NCI-H446 treated with DMSO at 0.1 percent for 48 hours (cell line): Measurements from ENCODE around the gene LTBP2.

Experiments
- DNase-seq: peaks from one replicate; lab custom pipeline; 2025; lab: John Stamatoyannopoulos, UW

Gene LTBP2

DNA sequence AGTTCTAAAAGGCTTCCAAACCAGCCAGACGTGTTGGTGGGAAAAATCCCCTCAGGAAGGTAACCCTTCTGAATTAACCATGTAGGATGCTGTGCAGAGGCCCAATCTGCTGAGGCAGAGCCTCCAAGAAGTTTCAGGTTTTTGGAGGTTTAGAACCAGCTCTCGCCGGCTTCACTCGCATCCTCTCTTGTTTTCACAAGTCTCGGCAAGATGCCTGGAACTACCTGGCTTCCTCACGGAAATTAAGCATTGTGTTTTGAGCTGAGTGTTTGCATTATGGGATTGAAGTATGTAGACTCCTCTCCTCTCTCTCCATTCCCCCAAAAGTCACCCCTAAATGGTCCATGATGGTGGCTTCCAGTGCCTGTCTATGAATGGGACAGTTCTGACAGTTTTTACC, 20.6 kb downstream of the LTBP2 start:
- no peak for DNase-seq

DNA sequence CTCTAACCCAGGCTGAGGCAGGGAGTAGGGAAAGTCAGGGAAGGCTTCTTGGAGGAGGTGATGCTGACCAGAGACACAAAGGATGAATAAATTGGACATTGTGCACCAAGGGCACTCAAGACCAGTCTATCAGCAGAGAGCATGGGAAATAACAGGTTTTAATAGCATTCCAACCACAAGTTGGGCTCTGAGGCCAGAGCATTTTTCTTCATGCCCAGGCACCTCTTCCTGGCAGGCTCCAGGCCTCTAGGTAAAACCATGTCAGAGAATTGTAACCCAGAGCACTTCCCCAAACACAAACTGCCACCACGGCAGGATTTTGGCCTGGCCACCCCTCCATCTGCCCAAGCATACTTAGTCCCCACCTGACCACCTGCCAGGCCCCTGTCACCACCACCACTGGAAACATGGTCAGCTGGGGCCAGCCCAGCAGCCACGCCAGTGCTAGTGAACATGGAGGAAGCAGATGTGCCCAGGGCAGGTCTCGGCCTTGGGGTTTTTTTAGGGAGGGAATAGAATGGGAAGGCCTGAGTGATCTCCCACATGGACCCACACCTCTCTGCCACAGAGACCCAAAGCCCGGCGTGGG, 22.7 kb downstream of the LTBP2 start:
- no peak for DNase-seq

DNA sequence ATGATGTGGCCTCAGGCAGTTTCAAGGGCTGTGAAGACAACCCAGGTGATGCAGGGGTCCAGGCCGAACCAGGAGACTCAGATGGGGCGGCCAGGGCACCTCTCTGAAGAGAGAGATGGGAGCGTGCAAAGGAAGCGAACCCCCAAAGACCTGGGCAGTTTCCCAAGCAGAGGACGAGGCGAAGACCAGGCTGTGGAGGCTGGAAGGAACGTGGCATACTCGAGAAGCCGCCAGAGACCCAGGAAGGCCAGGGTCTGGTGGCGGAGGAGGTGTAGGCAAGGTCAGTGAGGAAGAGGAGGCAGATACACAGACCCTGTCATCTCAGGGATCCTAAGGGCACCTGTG, 24.7 kb downstream of the LTBP2 start:
- DNase-seq: no peak

DNA sequence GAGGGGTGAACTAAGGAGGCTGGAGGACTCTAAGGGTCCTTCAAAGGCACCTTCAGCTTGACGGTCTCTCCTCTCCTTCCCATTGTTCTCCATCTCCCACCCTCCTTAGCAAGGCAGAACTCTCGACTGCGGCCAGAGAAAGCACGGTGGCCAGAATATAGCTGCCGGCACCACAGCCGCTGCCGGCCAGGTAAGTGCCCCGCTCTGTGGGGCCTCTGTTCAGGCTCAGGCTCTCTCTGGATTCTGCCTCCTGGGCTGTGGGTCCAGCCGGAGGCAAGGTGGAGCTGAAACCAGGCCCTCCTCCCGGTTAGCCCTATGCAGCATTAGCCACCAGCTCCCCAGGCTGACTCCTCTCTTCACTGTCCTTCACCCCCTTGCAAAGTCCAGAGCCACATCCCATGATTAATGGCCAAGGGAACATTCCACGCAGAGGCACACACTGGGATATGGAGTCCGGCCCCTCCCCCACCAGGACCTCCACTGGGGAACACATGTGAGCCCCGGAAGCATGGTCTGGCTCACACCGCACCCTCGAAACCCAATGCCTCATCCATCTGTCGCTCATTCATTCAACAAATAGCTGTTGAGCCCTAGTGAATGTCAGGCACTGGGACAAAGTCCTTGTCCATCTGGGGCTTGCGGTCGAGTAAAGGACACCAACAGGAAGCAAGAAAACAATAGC, 25.2 kb downstream of the LTBP2 start:
- DNase-seq: no peak

DNA sequence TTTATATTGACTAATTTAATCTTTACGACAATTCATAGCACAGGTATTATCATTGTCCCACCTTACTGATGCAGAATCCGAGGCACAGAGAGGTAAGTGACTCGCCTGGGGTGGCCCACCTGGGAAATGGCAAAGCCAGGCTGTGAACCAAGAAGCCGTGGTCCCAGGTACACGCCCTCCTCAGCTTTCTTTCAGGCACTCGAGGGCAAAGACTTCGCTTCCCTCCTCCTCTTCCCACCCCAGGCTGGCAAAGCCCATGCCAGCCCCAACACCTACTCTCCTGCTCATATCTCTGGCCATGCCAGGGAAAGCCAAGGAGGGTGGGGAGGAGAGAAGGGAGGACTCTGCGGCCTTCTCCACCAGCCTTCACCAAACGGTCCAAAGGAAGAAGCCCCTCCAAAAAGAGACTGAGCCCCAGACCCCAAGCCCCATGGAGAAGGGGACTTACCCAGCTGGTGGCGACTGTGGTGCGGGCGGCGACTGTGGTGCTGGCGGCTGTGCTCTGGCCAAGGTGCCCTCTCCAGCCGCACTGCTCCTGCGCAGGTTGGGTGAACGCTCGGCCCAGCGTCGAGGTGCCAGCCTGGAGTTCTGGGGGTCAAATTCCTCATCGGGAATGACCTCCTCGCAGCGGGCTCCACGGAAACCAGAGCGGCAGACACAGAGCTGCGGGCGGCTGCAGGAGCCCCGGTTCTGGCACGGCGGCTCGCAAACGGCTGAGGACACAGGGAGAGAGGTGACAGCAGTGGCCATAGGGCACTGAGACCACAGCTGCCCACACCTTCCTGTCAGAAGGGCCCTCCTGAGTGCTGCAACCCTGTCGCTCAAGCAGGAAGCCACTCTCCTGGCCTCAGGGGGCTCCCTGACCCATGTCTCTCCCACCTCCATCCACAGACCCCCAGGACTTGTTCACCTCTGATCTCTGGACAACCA, 26.4 kb downstream of the LTBP2 start:
- no peak for DNase-seq

DNA sequence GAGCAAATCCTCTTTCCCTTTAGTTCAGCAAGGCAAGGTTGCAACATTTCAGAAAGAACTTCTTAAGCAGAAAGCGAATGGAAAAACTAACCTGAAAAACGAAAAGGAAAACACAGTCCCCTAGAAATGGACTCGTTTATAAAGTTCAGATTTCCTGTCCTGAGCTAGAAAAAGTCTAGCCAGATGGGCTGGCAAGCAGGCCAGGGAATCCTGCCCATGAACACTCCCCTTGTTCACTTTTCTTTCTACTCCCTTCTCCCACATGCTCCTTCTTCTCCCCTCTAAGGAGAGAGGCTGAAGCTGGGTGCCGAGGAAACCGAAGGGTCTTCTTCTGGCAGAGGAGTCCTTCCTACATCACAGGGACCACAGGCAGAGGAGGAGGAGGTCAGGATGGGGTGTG, 27.1 kb downstream of the LTBP2 start:
- no peak for DNase-seq

DNA sequence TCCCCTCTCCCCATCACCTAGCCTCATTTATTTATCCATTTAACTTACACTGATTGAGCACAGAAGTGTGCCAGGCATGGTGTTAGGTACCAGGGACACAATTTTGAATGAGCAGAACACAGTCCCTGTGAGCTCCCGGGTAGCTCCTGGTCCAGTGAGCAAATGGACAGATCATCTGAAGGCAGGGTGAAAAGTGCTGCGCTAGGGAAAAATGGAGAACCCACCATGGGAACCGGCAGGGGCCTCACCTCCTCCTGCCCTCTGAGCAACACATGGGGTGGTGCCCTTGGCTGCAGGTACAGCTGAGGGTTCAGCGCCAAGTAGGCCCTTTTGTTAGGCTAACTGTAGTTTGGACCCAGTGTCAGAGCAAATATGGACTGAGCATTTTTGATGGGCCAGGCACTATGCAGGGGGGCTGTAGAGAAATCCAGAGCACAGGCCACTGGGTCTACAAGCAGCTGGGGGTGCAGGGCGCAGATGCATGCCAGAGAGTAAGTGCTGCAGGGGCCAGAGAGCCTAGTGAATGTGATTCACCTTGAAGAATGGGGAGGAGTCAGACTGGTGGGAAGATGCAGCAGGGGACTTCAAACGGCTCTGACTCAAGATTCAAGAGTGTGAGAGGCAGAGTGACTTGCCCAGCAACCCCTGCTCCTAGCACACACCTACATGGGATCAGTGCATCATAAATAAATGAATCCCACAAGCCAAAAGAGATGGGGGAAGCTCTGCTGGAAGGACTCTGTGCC, 28.2 kb downstream of the LTBP2 start:
- no peak for DNase-seq

DNA sequence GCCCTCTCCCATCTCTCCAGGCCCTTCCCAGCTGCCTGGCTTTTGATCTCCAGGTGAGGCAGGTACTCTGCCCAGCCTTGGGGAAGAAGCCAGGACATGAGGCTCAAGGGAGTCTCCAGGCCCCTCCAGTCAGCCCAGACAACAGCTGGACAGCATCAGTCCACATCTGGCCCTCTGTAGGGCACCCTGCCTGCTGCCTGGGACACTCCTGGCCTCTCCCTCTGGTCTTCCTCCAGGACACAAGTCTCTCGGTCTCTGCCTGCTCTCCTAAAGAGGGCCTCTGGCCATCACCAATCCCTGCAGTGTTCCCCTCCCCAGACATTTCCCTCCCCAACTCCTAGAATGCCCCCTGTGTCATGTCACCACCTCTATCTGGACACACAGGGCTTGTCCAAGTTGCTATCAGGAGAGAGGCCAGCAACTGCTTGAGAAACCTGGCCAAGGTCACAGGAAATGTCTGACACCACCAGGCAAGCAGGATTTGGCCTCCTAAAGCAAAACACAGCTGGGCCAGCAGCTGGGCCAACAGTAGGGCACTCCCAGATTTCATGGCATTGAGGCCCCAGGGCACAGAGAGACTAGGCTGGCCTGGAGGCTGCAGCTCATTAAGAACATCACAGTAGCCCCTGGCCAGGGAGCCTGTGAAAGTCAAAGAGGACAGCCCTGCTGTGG, 29.0 kb downstream of the LTBP2 start:
- no peak for DNase-seq

DNA sequence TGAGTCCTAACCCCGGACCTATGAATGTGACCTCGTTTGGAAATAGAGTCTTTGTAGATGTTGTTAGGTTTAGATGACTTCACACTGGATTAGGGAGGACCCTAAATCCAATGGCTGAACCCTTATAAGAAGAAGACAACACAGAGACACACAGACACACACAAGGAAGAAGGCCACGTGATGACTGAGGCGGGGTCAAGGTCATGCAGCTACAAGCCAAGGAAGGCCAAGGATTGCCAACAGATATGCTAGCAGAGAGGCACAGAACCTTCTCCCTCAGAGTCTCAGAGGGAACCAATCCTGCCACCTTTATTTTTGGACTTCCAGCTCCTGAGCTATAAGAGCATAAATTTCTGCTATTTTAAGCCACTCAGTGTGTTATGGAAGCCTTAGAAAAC, 31.8 kb downstream of the LTBP2 start:
- no peak for DNase-seq

DNA sequence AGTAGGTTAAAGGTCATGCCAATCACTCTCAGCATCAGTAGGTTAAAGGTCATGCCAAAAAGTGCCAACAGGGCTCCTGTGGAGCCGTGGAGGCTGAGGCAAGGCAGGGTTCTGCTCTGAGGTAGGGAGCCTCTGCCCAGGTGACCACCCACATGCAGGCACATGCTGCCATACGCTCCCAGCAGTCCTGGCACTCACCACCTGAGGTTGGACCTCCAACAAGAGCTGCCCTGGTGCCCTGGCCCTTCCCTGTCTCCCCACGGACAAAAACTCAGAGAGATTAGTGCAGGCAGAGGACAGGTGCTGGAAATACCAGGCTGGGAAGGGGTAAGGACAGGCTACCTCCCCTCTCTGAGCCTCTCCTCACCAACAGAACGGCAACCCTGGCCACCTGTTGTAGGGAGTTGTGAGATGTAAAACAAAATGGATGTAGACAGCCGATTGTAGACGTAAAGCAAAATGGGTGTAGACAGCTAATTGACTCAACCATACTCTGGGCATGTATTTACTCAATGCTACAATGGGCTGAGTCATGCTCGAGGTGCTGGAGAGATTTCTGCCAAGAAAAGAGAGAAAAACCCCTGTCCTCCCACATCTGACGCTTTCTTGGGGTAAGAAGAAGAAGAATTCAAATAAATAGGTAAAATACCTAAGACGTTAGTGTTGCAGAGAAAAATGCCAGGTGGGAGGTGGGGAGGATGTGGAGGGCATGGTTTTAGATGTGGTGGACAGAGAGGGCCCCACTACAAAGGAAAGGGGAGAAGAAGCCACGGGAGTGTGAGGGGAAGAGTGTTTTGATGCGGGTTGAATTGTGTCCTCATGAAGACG, 32.4 kb downstream of the LTBP2 start:
- no peak for DNase-seq

DNA sequence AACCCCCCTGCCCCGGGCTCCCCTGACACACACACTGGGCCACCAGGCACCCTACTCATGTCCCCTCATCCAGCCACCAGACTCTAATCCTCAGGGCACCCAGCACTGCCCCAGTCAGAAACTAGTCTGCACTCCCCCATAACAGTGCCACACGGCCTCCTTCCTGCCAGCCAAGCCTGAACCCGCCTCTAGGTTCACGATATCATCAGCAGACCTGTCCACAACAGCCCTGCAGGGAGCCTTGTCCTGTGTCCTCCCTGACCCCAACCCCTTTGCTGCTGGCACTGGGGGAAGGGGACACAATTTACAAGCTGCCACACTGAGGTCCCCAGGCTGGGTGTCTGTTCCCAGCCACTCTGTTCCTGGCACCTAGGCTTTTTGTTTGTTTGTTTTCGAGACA, 33.6 kb downstream of the LTBP2 start:
- no peak for DNase-seq

DNA sequence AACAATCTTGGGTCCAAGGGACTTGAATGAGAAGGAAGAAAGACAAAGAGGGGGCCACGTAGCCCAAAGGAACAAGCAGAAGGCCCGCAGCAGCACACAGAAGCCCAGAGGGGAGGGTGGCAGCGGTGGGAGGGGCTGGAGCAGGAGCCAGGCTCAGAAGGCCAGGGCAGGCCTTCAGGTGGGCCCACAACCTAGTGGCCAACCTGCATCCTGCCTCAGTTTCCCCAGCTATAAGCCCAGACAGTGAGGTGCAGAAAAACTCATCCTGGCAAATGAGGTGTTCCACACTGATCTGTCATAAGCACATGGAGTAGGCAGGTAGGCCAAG, 34.1 kb downstream of the LTBP2 start:
- DNase-seq: no peak

DNA sequence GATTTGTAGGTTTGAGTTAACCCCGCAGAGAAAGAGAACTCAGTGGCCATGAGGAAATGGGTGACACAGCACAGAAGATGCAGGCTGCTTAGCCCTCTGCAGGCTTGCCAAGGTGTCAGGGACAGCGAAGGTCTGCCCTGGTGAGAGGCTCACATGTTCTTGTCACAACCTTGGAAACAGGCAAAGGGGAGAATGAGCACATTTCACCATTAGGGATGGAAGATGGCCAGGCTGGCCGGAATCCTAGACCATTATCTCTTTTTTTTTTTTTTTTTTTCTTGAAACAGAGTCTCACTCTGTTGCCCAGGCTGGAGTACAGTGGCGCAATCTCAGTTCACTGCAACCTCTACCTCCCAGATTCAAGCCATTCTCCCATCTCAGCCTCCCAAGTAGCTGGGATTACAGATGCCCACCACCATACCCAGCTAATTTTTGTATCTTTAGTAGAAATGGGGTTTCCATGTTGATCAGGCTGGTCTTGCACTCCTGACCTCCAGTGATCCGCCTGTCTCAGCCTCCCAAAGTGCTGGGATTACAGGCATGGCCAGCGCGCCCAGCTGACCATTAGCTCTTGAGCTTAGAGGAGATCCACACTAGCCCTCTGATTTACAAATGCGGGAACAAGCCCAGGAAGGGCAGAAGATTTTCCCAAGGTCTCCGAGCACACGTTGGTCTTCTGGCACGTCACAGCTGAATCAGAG, 34.6 kb downstream of the LTBP2 start:
- DNase-seq: no peak

DNA sequence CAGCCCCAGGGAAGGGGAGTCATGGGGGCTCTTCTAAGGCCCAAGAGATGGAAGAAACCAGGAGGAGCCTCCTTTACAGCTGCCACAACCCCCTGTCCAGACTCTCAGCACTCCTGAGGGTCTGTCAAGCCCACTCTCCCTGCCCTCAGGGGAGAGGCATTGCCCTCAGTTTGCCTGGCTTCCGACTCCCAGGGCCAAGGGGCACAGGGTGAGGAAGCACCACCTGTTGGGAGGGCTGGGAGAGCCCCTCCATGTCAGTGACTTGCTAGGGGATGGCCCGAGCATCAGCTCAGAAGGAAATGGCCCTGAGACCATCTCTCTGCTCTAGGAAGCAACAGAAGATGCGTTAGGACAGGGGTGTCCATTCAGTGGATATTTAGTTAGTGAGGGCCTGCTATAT, 36.1 kb downstream of the LTBP2 start:
- no peak for DNase-seq

DNA sequence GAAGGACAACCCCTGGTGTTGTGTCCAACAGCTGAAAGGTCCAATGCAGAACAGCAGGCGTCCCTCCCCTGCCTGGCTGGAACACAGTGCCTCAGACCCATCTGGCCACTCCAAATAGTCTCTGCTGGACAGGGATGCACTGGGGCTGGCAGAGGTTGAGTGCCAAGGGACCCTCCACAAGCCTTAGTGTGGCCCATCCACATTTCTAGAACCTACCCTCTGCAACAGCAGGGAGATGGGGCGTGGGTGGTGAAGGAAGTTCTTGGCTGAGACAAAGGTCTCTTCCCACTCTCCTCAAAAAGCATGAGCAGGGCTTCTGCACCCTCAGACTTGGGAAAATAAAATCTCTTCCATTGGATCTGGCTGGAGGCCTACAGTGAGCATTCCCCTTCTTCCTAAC, 36.5 kb downstream of the LTBP2 start:
- DNase-seq: no peak

DNA sequence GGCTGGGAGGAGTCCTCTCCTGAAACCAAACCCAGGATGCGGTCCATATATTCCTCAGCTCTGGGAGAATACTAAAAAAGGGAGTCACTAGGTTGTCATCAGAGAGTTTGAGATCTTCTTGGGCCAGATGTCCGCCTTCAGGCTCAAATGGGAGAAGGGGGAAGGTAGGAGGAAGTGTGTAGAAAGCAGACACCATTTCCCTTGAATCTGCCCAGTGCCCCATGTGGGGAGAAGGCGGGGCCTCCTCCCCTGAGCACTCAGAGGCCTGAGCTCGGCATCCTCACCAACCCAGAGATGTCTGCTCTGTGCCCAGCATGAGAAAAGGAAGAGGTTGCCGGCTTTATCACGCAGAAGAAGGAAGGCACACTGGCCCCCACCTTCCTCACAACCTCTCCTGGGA, 37.3 kb downstream of the LTBP2 start:
- DNase-seq: no peak

DNA sequence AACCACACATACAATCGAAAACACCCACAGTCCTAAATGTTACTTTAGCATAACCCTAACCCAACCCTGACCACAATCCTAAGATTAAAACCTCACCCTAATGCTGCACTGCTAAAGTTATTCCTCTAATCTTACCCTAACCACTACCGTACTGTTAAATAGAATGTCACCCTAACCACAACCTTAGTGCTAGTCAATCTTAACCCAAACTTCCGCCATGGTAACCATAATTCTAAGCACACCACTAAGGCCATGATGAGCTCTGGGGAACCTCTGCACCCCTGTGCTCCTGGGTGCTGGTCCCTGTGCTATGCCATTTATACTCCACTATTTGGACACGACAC, 38.0 kb downstream of the LTBP2 start:
- no peak for DNase-seq

DNA sequence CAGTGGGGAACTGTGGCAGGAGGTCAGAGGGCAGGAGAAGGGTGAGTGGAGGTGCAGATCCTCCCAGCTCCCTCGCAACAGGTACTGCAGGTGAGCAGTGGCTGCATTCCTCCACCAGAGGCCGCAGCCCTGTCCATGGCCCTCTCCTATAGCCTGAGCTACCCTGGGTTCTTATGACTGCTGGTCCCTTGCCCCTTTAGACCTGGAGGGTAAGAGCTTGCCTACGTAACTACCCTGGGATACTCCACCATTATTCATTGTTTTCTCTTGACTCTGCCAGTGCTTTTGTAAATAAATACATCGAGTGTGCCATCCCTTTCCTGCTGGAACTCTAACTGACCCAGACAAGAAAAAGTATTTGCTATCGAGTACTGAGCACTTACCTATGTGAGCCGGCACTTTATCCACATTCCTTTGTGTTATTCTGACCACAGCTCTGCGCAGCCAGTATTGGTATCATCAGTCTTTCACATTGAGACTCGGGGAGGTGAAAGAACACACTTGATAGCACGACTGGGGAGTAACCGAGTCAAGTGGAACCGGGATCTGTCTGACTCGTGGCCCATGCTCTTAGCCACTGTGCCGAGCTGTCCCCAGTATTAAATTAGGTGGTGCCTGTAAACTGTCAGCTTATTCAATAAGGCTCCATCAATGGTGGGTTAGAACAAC, 38.5 kb downstream of the LTBP2 start:
- DNase-seq: no peak

DNA sequence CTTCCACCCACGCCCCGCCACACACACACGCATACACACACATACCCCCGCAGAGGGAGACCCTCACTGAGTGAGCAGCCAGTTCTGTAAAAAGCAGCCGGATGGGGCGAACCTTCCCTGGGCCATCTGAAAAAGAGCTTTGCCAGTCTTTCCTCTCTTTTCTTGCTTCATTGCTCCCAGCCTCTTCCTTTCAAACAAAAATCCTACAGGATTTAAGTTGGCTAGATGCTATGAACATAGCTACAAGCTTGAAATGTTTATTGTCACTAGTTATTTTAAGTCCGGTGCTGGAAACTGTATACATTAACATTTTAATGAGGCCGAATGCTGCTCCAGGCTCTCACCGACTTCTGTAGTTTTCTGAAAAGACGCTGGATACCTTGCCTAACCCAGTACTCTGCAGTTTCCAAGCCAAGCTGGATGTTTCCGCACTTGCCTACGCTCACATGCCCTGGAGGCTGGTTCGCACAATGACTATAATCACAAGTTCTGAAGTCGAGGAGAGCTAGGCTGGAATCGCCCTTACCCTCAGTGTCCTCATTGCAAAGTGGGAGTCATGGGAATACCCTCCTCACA, 39.2 kb downstream of the LTBP2 start:
- DNase-seq: no peak
